HepG2 (cell line): Measurements from ENCODE around the gene CHTF18. TPM values are rescaled to one million over a fixed set of nuclear protein-coding genes. Genes with fewer than 3 reads are reported as not detected.

ENCODE experiments used
- FOXA1 ChIP-seq, 2 experiments: fragments of 450-650 bp in 1 of 2; sonication (generic) in 1 of 2; formaldehyde crosslinking in 1 of 2; IDR thresholded peaks; 2 replicates each; pipeline versions ENCODE4 v1.4.0 to v1.6.1; 2016 to 2020; ENCODE audit warnings: missing genetic modification reagents in 1 of 2
- FOXO1 ChIP-seq: sonication (generic); formaldehyde crosslinking; IDR thresholded peaks from 2 replicates; pipeline ENCODE4 v1.4.0; 2020; ENCODE audit warnings: missing genetic modification reagents
- MAZ ChIP-seq, 2 experiments: sonication (generic) in 1 of 2; formaldehyde crosslinking in 1 of 2; IDR thresholded peaks; 2 replicates each; pipeline versions ENCODE4 v1.5.0 to v1.6.1; 2012 to 2020; ENCODE audit warnings: low read depth in 2 of 2, mild to moderate bottlenecking in 2 of 2, borderline replicate concordance in 1 of 2, improper control_type of control experiment in 1 of 2, low read length in 1 of 2, missing genetic modification reagents in 1 of 2, moderate library complexity in 1 of 2
- MBNL3 ChIP-seq: fragments of 250-450 bp; sonication (Bioruptor Pico); conservative IDR thresholded peaks from 2 replicates; pipeline ENCODE4 v1.8.0; 2022; ENCODE audit warnings: mild to moderate bottlenecking, inconsistent platforms
- RAD21 ChIP-seq: fragments of 450-650 bp; formaldehyde crosslinking; IDR thresholded peaks from 2 replicates; pipeline ENCODE4 v1.5.0; 2020; ENCODE audit warnings: mild to moderate bottlenecking
- RARG ChIP-seq: sonication (generic); formaldehyde crosslinking; IDR thresholded peaks from 2 replicates; pipeline ENCODE4 v1.4.0; 2020; ENCODE audit warnings: low read depth, mild to moderate bottlenecking, missing genetic modification reagents
- SIN3A ChIP-seq: IDR thresholded peaks from 2 replicates; pipeline ENCODE4 v1.6.1; 2011; ENCODE audit warnings: low read depth, mild to moderate bottlenecking, control low read depth, low read length, borderline replicate concordance
- ZC3H13 ChIP-seq: sonication (generic); formaldehyde crosslinking; IDR thresholded peaks from 2 replicates; pipeline ENCODE4 v1.8.1; 2023; ENCODE audit warnings: mild to moderate bottlenecking, missing genetic modification reagents, moderate library complexity
- ZFP82 ChIP-seq: sonication (generic); formaldehyde crosslinking; IDR thresholded peaks from 2 replicates; pipeline ENCODE4 v1.5.1; 2020; ENCODE audit warnings: mild to moderate bottlenecking, missing genetic modification reagents, borderline replicate concordance
- ZNF10 ChIP-seq: sonication (generic); formaldehyde crosslinking; IDR thresholded peaks from 2 replicates; pipeline ENCODE4 v1.4.0; 2020; ENCODE audit warnings: mild to moderate bottlenecking, low read depth, missing genetic modification reagents, borderline replicate concordance
- ZNF496 ChIP-seq: sonication (generic); formaldehyde crosslinking; IDR thresholded peaks from 2 replicates; pipeline ENCODE4 v1.8.1; 2023; ENCODE audit warnings: mild to moderate bottlenecking, moderate library complexity, missing genetic modification reagents; ENCODE audit not compliant: insufficient replicate concordance
- ZNF747 ChIP-seq: sonication (generic); formaldehyde crosslinking; IDR thresholded peaks from 2 replicates; pipeline ENCODE4 v1.8.1; 2023; ENCODE audit warnings: missing genetic modification reagents, mild to moderate bottlenecking, borderline replicate concordance
- ZNF75D ChIP-seq: sonication (generic); formaldehyde crosslinking; IDR thresholded peaks from 2 replicates; pipeline ENCODE4 v1.8.1; 2023; ENCODE audit warnings: missing genetic modification reagents, mild to moderate bottlenecking, borderline replicate concordance
- ZNF761 ChIP-seq: sonication (generic); formaldehyde crosslinking; conservative IDR thresholded peaks from 2 replicates; pipeline ENCODE4 v1.4.0; 2020; ENCODE audit warnings: mild to moderate bottlenecking, missing genetic modification reagents
- polyA plus RNA-seq, 8 experiments: library from polyadenylated mRNA; depleted of rRNA in 3 of 8; stranded (reverse) in 7 of 8; unstranded in 1 of 8; fragments of >200 nt; fragmentation: Illumina TruSeq in 4 of 8; extraction: Trizol in 4 of 8; gene quantifications; 2 replicates each; pipeline versions ENCODE4 v1.2.1 to v1.2.3, GENCODE V29; 2011 to 2016; ENCODE audit warnings: low read depth in 4 of 8, missing spikeins in 1 of 8, mixed read lengths in 1 of 8; ENCODE audit not compliant: insufficient read depth in 1 of 8
- total RNA-seq, 5 experiments: library from RNA; depleted of rRNA; stranded (reverse); fragments of >200 nt; fragmentation: Illumina TruSeq; extraction: Trizol; gene quantifications; 2 replicates each; pipeline ENCODE4 v1.2.3, GENCODE V29; 2016; ENCODE audit warnings: low read depth in 1 of 5
- TF ChIP-seq, protein P1 (sequence below): sonication (generic); formaldehyde crosslinking; IDR thresholded peaks from 2 replicates; pipeline ENCODE4 v1.9.0; 2021; ENCODE audit warnings: missing genetic modification reagents, mild to moderate bottlenecking, borderline replicate concordance
- TF ChIP-seq, protein P2 (sequence below): sonication (generic); formaldehyde crosslinking; IDR thresholded peaks from 2 replicates; pipeline ENCODE4 v1.4.0; 2020; ENCODE audit warnings: missing genetic modification reagents
- TF ChIP-seq, protein P3 (sequence below): sonication (generic); formaldehyde crosslinking; IDR thresholded peaks from 2 replicates; pipeline ENCODE4 v1.5.0; 2020; ENCODE audit warnings: missing genetic modification reagents
- TF ChIP-seq, protein P4 (sequence below): sonication (generic); formaldehyde crosslinking; IDR thresholded peaks from 2 replicates; pipeline ENCODE4 v1.8.0; 2022; ENCODE audit warnings: low read depth, missing genetic modification reagents
- TF ChIP-seq, protein P5 (sequence below): sonication (generic); formaldehyde crosslinking; IDR thresholded peaks from 2 replicates; pipeline ENCODE4 v1.9.0; 2021; ENCODE audit warnings: missing genetic modification reagents, borderline replicate concordance

The CHTF18 gene
- total and polyA plus RNA-seq, 2 of the 13 experiments (the other 11 are each of a cell fraction or from before 2014, with no cell fraction given) = 8.6 to 22.9 TPM

DNA sequence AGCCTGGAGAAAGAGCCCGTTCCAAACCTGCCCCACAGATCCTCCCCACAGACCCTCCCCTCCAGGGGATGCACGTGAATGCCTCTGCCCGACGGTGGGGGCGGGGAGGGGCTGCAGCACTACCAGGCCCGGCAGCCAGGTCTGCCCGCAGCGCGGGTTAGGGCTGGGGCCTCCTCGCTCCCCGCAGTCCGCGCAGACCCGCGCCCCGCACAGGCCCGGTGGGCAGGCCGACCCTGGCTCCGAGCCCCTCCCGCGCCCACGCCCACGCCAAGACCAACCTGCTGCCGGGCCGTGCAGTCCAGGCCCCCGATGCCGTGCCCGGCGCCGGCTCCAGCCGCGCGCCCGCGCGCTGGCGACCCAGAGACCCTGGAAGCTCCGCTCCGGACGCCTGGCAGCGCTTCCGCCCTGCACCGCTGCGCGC is 432 bp upstream of the CHTF18 start, which contains the start of gene RPUSD1 (continued):
- TF ChIP-seq, protein P1, sequence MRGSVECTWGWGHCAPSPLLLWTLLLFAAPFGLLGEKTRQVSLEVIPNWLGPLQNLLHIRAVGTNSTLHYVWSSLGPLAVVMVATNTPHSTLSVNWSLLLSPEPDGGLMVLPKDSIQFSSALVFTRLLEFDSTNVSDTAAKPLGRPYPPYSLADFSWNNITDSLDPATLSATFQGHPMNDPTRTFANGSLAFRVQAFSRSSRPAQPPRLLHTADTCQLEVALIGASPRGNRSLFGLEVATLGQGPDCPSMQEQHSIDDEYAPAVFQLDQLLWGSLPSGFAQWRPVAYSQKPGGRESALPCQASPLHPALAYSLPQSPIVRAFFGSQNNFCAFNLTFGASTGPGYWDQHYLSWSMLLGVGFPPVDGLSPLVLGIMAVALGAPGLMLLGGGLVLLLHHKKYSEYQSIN = no peak
- TF ChIP-seq ZNF761 (0 out of 2 replicates have a peak, but pooled peaks have one; percentile 9), SIN3A (peak; percentile 17; the same call in 1 of the 2 replicates), ZNF747 (CRISPR knock-in tag) (no peak), ZNF496 (CRISPR knock-in tag) (no peak), ZNF10 (no peak), MAZ (IDR thresholded peaks at IDR 0.05; ENCODE audit: borderline replicate concordance, low read depth, low read length) (no peak), MAZ (CRISPR knock-in tag; IDR thresholded peaks at IDR 0.05; ENCODE audit: low read depth) (peak; percentile 60; the same call in 1 of the 2 replicates), RAD21 (CRISPR knock-in tag) (peak; percentile 53; the same call in 1 of the 2 replicates), FOXO1 (CRISPR knock-in tag) (no peak), ZC3H13 (CRISPR knock-in tag) (0 out of 2 replicates have a peak, but pooled peaks have one; percentile 30), RARG (CRISPR knock-in tag) (no peak), FOXA1 (IDR thresholded peaks at IDR 0.05) (no peak), FOXA1 (CRISPR knock-in tag; IDR thresholded peaks at IDR 0.05) (no peak), ZNF75D (CRISPR knock-in tag) (no peak), MBNL3 (CRISPR knock-in tag) (no peak), ZFP82 (no peak)
- TF ChIP-seq, protein P2, sequence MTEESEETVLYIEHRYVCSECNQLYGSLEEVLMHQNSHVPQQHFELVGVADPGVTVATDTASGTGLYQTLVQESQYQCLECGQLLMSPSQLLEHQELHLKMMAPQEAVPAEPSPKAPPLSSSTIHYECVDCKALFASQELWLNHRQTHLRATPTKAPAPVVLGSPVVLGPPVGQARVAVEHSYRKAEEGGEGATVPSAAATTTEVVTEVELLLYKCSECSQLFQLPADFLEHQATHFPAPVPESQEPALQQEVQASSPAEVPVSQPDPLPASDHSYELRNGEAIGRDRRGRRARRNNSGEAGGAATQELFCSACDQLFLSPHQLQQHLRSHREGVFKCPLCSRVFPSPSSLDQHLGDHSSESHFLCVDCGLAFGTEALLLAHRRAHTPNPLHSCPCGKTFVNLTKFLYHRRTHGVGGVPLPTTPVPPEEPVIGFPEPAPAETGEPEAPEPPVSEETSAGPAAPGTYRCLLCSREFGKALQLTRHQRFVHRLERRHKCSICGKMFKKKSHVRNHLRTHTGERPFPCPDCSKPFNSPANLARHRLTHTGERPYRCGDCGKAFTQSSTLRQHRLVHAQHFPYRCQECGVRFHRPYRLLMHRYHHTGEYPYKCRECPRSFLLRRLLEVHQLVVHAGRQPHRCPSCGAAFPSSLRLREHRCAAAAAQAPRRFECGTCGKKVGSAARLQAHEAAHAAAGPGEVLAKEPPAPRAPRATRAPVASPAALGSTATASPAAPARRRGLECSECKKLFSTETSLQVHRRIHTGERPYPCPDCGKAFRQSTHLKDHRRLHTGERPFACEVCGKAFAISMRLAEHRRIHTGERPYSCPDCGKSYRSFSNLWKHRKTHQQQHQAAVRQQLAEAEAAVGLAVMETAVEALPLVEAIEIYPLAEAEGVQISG = no peak; the same call in 1 of the 2 replicates
- TF ChIP-seq, protein P3, sequence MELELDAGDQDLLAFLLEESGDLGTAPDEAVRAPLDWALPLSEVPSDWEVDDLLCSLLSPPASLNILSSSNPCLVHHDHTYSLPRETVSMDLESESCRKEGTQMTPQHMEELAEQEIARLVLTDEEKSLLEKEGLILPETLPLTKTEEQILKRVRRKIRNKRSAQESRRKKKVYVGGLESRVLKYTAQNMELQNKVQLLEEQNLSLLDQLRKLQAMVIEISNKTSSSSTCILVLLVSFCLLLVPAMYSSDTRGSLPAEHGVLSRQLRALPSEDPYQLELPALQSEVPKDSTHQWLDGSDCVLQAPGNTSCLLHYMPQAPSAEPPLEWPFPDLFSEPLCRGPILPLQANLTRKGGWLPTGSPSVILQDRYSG (CRISPR knock-in tag) = no peak
- TF ChIP-seq, protein P4, sequence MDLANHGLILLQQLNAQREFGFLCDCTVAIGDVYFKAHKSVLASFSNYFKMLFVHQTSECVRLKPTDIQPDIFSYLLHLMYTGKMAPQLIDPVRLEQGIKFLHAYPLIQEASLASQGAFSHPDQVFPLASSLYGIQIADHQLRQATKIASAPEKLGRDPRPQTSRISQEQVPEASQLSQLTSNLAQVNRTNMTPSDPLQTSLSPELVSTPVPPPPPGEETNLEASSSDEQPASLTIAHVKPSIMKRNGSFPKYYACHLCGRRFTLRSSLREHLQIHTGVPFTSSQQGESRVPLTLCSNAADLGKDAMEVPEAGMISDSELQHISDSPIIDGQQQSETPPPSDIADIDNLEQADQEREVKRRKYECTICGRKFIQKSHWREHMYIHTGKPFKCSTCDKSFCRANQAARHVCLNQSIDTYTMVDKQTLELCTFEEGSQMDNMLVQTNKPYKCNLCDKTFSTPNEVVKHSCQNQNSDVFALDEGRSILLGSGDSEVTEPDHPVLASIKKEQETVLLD (CRISPR knock-in tag) = no peak
- TF ChIP-seq, protein P5, sequence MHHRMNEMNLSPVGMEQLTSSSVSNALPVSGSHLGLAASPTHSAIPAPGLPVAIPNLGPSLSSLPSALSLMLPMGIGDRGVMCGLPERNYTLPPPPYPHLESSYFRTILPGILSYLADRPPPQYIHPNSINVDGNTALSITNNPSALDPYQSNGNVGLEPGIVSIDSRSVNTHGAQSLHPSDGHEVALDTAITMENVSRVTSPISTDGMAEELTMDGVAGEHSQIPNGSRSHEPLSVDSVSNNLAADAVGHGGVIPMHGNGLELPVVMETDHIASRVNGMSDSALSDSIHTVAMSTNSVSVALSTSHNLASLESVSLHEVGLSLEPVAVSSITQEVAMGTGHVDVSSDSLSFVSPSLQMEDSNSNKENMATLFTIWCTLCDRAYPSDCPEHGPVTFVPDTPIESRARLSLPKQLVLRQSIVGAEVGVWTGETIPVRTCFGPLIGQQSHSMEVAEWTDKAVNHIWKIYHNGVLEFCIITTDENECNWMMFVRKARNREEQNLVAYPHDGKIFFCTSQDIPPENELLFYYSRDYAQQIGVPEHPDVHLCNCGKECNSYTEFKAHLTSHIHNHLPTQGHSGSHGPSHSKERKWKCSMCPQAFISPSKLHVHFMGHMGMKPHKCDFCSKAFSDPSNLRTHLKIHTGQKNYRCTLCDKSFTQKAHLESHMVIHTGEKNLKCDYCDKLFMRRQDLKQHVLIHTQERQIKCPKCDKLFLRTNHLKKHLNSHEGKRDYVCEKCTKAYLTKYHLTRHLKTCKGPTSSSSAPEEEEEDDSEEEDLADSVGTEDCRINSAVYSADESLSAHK (CRISPR knock-in tag) = no peak
